ENCODE data around the gene POLD2.
"Not testable (repeated sequence)": the region's sequence is repeated elsewhere in the genome, so short reads cannot be mapped to it uniquely, and the experiment has no call there.

Gene POLD2

GRCh38 chr7:44123190-44124003 is at the start of gene POLD2:
Gene POLD2 (minus strand): TSS chr7:44123548. CDS start chr7:44122053, 1,495 bp downstream.
- peak; percentile 92 to 93 for DNase-seq (ENCODE audit: low read depth in 2 of 2)

- no peak for DNase-seq (ENCODE audit: low read depth in 2 of 2)
These were observed 49.6 kb upstream of the POLD2 start for GRCh38 chr7:44172803-44173424.

- DNase-seq (ENCODE audit: low read depth in 2 of 2): no peak
These were observed 49.0 kb upstream of the POLD2 start for GRCh38 chr7:44172352-44172751.

GRCh38 chr7:44171901-44172300 is 48.6 kb upstream of the POLD2 start:
- not testable (repeated sequence) for DNase-seq (ENCODE audit: low read depth in 2 of 2)

- DNase-seq (ENCODE audit: low read depth in 2 of 2): no peak
These were observed 44.6 kb upstream of the POLD2 start for GRCh38 chr7:44167920-44168319.

- DNase-seq (ENCODE audit: low read depth in 2 of 2): no peak
These were observed 40.2 kb upstream of the POLD2 start for GRCh38 chr7:44163591-44163990.

GRCh38 chr7:44162785-44163395 is 39.5 kb upstream of the POLD2 start:
- no peak for DNase-seq (ENCODE audit: low read depth in 2 of 2)

GRCh38 chr7:44162179-44162578 is 38.8 kb upstream of the POLD2 start:
- no peak for DNase-seq (ENCODE audit: low read depth in 2 of 2)

GRCh38 chr7:44161371-44161770 is 38.0 kb upstream of the POLD2 start:
- DNase-seq (ENCODE audit: low read depth in 2 of 2): no peak

- DNase-seq (ENCODE audit: low read depth in 2 of 2): no peak
These were observed 36.7 kb upstream of the POLD2 start for GRCh38 chr7:44159824-44160630.

GRCh38 chr7:44158873-44159631 is 35.7 kb upstream of the POLD2 start:
- DNase-seq (ENCODE audit: low read depth in 2 of 2): no peak

GRCh38 chr7:44158096-44158872 is 34.9 kb upstream of the POLD2 start:
- DNase-seq (ENCODE audit: low read depth in 2 of 2): no peak

- no peak for DNase-seq (ENCODE audit: low read depth in 2 of 2)
These were observed 34.0 kb upstream of the POLD2 start for GRCh38 chr7:44157116-44158080.

GRCh38 chr7:44156453-44157010 is 33.2 kb upstream of the POLD2 start:
- no peak for DNase-seq (ENCODE audit: low read depth in 2 of 2)

GRCh38 chr7:44155191-44156185 is 32.1 kb upstream of the POLD2 start:
- no peak for DNase-seq (ENCODE audit: low read depth in 2 of 2)

GRCh38 chr7:44154703-44155102 is 31.4 kb upstream of the POLD2 start:
- no peak for DNase-seq (ENCODE audit: low read depth in 2 of 2)

GRCh38 chr7:44153948-44154335 is 30.6 kb upstream of the POLD2 start:
- no peak for DNase-seq (ENCODE audit: low read depth in 2 of 2)
